Measurements from ENCODE around the gene TRIM16. TPM values are rescaled to one million over a fixed set of nuclear protein-coding genes. Genes with fewer than 3 reads are reported as not detected.
"Not testable (repeated sequence)": the region's sequence is repeated elsewhere in the genome, so short reads cannot be mapped to it uniquely, and the experiment has no call there.

Gene TRIM16
- total RNA-seq, 1 donor from 2014 or later, result 20.1 TPM

DNA sequence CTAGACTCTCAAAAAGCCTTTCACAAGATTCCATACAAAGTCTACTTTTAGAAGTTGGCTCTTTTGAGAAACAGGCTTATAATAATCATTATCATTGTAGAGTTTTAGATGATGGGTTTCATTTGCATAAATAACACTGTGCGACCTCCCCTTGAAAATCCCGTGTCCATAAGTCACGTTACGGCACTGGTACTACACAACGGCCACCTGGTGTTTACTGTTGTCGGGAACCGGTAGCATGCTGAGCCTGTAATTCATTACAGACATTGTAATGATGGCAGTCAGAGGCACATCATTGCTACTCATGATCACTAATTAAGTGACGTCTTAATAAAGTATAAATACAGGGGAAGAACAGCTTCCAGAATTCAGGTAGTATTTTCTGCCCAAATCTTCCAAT is 96.1 kb downstream of the TRIM16 start:
- H3K36me3 ChIP-seq; H3K4me3 ChIP-seq; ATAC-seq; DNase-seq; H3K27ac ChIP-seq; H3K9me3 ChIP-seq; intact Hi-C loops (cut with DNase I); H3K27me3 ChIP-seq; H3K4me1 ChIP-seq: not testable (repeated sequence)

DNA sequence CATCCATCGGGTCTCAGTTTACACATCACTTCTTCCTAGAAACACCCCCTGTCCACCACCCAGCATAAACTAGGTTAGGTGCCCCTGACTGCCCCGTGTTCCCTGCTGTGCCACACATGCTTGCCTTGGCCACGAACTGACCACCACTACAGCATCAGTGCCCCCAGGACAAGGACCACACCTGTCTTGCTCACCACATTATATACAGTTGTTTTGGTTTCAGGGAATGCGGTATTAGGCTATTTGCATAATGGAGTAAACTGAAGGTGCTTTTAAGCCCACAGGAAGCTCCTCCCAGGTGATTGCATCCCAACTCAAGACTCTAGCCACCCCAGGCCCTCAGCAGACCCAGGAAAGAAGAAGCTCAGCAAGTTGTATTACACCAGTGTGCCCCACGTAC is 100.8 kb downstream of the TRIM16 start:
- H3K36me3 ChIP-seq; H3K9me3 ChIP-seq; intact Hi-C loops (cut with DNase I); DNase-seq; H3K27me3 ChIP-seq; ATAC-seq; H3K4me3 ChIP-seq; H3K27ac ChIP-seq; H3K4me1 ChIP-seq: not testable (repeated sequence)

DNA sequence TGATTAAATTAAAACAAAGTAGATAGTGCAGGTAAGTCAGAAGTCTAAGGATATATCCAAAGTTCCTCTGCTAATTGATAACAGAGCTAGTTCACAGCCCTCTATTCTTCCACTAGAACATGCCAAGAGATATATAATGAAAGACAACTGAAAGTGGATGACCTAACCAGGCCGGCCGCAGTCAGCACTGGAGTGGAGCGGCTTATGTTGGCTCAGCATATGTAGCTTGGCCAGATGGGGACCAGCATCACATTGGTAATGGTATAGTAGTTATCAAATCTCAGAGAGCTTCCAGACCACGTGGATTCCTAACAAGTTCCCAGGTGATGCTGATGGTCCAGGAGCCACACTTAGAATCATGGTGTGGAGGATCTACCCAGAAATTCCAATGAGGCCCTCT is 102.6 kb downstream of the TRIM16 start:
- H3K36me3 ChIP-seq; H3K4me3 ChIP-seq; H3K9me3 ChIP-seq; H3K4me1 ChIP-seq; H3K27me3 ChIP-seq; H3K27ac ChIP-seq; ATAC-seq; DNase-seq; intact Hi-C loops (cut with DNase I): not testable (repeated sequence)

Other genes starting within 250 kb of the TRIM16 start
- 9.0 TPM for gene CDRT4, start 216.7 kb downstream of the TRIM16 start, total RNA-seq
- gene TVP23C, start 120.8 kb downstream of the TRIM16 start, total RNA-seq, result 18.4 TPM
- gene FBXW10B, start 64.6 kb downstream of the TRIM16 start, total RNA-seq, result 1.4 TPM
- 11.6 TPM for gene ZNF286A, start 15.4 kb upstream of the TRIM16 start, total RNA-seq
- gene TBC1D26, start 48.0 kb upstream of the TRIM16 start, total RNA-seq, result not detected

All from upper lobe of right lung (tissue), 1 donor.